RPMI8226 (cell line): ENCODE results near the gene DZIP3.
"Not testable (repeated sequence)": the region's sequence is repeated elsewhere in the genome, so short reads cannot be mapped to it uniquely, and the experiment has no call there.

Experiments
- DNase-seq: peaks from one replicate; pipeline ENCODE4 v3.0.0-alpha.2; 2015

Gene DZIP3

DNA sequence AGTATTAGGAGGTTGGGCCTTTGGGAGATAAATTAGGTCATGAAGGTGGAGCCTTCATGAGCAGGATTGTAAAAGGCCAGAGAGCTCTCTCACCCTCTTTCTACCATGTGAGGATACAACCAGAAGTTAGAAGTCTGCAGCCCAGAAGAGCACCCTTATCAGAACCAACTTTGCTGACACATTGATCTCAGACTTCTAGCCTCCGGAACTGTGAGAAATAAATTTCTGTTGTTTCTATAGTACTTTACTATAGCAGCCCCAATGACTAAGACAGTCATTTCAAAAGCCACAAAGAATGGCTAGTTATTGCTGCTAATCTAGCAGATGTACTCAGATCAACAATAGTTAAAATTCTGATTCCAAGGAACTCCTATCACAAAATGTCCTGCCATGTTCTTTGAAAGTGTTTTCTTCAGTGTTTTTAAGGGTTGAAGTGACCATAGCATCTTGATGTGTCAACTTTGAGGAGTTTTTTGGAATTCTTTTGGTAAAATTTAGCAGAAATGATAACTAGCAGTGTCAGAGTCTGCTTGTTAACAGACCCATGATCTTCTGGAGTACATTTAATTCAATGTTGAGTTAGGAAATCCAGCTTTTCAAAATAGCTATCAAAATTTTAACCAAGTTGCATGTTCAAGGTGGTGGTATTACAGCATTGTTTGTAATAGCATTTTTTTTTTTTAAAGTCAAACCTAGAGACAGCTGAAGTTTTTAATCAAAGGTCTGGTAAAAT, 10.3 kb downstream of the DZIP3 start:
- DNase-seq, result no peak

DNA sequence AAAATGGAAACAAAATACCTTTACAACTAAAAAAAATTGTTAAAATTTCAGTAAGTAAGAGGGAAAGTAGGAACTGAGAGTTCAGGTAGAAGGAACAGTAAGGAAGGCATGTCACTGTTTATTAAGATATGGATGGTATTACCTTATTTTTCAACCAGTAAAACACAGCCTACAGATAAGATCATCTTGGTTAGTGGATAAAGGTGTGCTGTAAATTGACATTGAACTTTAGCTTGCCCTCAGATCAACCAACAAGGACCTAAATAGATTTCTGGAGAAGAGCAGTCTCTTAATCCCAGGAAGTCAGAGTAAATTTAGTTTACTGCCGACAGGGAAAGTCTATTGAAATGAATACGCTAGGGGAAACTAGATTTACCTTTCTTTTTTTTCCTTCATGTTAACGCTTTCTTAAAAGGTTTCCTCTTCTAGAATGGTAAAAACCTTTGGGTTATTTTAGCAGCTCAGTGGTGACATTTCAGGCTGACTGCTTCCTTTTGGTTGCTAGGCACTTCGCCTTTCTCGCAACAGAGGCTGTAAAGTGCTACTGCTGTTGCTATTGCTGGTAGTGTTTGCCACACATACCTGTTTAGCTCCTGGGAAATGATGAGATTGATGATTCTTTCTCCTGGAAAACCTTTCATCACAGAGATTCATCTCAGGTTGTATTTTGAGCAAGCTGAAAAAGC, 12.9 kb downstream of the DZIP3 start:
- no peak for DNase-seq

DNA sequence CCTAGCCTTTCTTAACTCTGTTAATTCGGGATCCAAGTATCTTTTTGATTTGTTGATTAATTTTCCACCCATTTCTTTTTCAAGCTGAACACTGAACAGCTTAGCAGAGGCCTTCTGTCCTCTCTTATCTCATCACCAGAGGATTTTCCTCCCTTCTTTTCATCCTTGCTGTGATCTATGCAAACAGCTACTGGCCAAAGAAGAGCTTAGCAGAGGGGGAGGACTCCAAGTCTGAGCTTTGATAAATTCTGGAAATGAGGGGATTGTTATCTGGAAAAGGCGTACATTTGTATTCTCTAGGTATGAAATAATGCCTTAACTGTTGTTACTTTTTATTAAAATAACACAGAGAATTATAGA, 13.4 kb downstream of the DZIP3 start:
- DNase-seq, result no peak

DNA sequence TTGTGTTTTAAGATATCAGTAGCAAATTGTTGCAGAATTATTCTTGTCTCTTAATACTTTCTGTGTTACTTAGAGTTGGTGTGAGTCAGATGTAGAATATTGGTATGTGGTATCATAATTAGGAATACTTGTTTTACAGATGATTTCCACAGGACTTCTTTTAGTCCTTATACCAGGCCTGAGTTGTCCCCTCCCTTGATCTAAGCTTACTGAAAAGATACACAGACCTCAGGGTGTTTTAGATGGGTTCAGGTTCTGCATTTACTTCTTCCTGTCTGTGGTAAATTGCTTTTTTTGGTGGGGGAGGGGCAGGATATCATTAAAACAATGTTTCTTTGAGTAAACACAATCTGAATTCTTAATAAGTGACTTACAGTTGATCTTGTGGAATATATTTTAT, 14.2 kb downstream of the DZIP3 start:
- DNase-seq, result no peak

DNA sequence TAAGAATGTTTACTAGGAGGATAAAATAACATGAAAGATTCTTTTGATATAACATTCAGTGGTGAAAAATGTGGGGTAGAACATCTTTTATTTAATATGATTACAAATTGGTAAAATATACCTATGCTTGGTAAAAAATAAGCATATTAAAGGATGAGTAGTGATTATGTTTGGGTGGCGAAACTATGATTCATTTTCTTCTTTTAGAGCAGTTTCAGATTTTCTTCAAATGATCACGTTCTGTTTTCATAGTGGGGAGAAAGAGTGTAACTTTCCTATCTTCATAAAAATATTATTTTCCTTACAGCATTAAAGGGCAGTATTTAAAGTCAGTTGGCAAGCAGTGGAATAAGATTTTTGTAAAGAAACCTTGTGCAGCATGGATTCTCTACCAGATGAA, 15.5 kb downstream of the DZIP3 start:
- DNase-seq, result no peak

DNA sequence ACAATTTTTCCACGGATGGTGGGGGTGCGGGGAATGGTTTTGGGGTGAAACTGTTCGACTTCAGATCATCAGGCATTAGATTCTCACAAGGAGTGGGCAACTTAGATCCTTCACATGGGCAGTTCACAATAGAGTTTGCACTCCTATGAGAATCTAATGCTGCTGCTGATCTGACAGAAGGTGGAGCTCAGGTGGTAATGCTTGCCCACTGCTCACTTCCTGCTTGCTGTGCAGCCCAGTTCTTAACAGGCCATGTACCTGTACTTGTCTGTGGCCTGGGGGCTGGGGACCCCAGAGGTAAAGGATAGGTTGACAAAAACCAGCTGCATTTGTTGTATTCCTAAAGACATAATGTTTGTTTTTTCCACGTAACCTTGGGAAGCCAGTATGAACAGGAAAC, 16.0 kb downstream of the DZIP3 start:
- no peak for DNase-seq

DNA sequence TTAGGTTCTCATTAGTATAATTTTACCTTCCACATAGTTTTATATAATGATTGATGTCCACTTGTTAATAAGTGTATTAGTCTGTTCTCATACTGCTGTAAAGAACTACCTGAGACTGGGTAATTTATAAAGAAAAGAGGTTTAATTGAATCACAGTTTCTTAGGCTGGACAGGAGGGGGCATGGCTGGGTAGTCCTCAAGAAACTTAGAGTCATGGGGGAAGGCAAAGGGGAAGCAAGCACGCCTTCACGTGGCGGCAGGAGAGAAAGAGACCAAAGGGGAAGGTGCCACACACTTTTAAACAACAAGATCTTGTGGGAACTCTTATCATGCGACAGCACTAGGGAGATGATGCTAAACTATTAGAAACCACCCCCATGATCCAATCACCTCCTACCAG, 19.2 kb downstream of the DZIP3 start:
- DNase-seq, result no peak

DNA sequence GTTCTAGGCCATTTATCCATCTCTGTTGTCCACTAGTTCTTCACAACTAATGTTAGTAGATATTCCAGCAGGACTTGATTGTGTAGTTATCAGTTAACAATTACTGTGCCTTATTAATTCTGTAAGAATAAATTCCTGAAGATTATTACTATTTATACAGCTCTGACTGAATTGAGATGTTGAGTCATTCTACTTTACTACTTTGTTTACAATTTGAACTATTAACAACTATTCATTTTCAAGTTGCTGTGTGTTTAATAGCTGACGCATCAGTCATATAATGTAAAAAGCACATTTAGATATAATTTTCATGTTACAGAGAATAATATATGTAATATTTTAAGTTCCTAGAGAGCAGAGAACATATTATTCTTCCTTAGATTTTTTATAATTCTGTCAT, 21.1 kb downstream of the DZIP3 start:
- no peak for DNase-seq

DNA sequence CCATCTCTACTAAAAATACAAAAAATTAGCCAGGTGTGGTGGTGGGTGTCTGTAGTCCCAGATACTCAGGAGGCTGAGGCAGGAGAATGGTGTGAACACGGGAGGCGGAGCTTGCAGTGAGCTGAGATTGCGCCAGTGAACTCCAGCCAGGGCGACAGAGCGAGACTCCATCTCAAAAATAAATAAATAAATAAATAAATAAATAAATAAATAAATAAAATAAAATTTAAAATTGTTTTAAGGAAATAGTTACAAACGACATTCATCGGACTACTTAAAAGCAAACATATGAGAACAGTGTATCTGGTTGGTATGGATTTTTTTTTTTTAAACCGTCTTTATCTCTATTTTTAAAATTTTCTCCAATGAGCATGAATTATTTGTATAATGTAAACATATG, 26.6 kb downstream of the DZIP3 start:
- not testable (repeated sequence) for DNase-seq

DNA sequence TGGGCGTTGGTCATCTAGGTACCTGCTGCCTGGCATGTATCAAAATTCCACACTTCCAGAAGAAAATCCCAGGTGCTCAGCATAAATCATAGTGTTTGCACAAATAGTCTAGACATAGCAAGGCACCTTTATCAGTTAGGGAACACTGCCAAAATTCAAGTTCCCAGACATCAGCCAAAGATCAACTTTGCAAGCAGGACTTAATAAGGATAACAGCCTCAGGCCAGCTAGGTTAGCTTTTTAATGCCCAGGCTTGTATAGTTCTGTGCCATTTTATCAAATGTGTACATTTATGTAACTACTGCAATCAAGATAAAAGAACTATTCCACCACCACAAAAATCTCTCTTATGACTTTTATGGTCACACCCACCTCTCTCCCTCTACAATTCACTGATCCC, 30.7 kb downstream of the DZIP3 start:
- DNase-seq, result no peak

DNA sequence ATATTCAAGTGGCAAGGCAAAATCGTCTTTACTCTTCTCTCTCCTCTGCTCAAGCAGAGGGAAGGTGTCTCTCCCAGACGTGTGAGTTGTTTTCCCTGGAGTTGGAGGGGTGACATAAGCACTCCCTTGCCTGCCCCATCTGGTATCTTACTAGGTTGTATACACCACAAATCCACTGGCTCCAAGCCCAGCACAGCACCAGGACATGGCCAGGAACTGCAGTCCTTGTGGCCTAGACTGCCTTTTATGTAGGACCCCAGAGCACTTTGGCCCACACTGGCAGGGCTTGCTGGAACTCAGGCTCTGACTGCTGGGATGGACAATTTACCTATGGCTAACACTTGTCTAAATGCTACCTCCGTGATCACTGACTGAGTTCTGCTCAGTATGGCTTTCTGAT, 34.0 kb downstream of the DZIP3 start:
- no peak for DNase-seq

DNA sequence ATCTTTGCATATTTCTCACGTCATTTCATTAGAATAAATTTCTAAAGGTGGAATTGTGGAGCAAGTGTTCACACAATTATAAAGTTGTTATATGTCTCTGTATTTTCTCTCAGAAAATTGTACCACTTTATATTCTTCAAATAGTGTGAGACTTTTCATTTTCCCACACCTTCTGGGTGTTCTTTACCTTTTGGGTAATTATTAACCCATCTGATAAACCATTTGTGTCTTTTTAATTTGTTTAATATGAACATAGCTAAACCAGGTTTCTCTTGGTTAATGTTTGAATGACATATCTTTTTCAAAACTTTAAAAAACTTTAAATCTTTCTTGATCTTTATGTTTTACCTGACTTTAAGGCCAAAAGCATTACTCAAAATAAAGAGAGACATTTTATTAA, 40.5 kb downstream of the DZIP3 start:
- DNase-seq, result no peak

DNA sequence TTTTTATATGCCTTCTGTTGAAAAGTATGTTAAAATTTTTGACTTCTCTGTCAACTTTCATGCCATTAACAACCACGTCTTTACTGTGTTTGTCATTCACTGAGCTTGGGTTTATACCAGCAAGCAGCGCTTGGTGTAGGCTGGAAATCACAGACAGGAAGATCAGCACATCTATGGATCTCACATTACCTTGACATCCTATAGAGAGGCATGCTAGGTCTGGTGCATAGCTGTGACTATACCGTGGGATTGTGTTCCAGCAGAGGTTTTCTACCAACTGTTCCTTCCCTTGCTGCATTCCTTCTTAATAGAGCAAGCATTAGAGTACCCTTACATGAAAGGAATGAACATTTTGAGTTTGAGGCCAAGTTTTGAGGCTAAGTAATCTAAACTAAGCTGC, 53.0 kb downstream of the DZIP3 start:
- DNase-seq, result no peak

DNA sequence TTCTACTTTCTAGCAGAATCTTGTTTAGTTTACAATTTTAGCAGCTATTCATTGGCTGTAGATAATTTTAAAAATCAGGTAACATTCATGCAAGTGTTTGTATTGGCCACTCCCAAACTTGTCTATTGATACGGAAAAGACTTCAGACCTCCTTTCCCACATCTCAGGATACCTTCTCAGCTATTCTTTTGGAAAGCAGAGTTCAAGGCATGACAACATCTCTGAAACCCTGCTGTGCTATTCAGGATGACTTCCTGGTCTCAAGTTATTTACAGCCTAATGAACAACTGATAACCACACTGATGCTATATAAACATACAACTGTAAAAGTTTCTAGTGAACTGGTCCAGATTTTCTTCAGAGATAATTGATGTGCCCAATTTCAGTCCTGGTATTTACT, 55.8 kb downstream of the DZIP3 start:
- DNase-seq, result no peak

DNA sequence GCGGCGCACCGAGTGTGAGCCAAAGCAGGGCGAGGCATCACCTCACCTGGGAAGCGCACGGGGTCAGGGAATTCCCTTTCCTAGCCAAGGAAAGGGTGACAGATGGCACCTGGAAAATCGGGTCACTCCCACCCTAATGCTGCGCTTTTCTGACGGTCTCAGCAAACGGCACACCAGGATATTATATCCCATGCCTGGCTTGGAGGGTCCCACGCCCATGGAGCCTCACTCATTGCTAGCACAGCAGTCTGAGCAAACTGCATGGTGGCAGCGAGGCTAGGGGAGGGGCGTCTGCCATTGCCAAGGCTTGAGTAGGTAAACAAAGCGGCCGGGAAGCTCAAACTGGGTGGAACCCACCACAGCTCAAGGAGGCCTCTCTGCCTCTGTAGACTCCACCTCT, 66.1 kb downstream of the DZIP3 start:
- not testable (repeated sequence) for DNase-seq

DNA sequence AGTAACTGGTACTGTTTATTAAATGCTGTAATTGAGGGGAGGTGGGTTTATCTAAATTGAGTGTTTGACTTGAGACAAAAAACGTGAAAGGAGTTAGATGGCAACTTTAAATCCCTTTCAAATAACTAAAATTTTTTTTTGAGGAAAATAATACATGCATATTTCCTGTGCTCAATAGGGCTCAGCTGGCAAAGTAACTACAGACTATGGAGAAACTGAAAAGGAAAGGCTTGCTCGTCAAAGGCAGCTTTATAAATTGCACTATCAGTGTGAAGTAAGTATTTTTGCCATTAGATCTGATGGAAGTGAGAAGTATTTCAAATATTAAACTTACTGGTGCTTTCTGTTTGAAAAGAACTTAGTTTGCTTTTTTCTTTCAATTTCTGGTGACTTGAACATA, 72.2 kb downstream of the DZIP3 start:
- no peak for DNase-seq

DNA sequence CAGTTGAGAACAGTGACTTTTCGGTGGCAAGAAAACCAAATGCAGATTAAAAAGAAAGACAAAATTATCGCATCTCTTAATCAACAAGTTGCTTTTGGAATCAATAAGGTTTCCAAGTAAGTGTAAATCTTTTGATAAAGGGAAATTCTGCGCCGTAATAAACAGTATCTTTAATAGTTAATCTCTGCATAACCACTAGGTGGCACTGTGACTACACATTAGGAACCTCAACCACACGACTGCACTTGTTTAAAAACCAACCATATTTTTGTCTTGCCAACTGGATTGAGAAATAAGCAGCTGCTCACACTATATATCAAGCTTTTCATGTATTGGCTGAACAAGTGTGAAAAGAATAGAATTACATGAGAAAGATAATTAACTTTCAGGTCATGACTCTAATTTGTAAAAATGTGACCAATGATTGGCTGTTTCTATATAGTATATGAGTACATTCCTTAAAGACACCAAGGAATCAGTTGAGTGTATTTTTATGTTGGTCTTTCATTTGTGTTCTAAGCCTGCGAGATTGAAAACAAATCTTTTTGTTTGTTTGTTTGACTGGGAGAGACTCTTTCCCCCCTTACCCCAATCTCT, 72.7 kb downstream of the DZIP3 start:
- DNase-seq, result peak; percentile 70

DNA sequence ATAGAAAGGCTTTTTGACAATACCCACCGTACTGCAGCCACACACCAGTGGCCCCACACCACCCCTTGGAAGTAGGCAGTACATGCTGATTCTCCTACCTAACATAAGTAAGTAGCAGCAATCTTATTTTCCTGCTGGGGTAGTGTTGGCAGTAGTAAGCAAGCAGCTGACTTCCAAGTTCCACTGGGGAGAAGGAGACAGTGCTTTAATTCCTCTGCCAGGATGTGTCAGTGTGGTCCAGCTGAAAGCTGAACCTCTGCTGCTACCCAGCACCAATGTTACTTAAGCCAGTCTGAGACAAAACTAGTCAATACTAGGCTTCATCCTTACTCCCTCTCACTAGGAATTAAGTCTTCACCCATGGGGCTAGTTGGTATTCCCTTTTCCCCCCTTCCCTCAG, 74.7 kb downstream of the DZIP3 start:
- DNase-seq, result no peak

DNA sequence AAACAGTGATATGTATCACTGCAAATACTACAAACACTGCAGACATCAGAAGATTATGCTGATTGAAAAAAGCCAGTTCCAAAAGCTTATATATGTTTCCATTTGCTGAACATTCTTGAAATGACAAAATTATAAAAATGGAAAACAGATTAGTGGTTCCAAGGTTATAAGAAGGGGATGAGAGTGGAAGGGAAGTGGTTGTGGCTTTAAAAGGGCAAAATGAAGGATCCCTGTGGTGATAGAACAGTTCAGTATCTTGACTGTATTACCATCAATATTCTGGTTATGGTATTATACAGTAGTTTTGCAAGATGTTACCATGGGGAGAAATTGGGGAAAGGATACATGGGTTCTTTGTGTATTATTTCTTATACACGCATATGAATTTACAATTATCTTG, 77.8 kb downstream of the DZIP3 start:
- no peak for DNase-seq

DNA sequence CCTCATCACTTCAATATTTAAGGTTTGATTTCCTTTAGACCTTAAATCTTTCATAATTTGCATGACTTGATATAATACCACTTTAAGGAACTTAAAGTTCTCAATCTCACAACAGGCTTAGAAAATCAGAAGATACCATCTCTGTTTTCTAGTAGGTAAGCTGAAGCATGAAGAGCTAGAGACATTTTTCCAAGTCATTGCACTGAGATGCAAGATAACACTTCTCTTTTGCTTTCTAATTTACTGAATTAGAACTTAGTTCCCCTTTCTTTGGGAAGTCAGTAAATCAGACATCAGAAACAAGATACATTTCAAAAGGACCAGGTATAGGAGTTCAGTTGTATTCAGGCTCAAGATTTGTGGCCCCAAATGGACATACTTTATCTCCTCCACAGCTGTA, 79.7 kb downstream of the DZIP3 start:
- DNase-seq, result no peak

DNA sequence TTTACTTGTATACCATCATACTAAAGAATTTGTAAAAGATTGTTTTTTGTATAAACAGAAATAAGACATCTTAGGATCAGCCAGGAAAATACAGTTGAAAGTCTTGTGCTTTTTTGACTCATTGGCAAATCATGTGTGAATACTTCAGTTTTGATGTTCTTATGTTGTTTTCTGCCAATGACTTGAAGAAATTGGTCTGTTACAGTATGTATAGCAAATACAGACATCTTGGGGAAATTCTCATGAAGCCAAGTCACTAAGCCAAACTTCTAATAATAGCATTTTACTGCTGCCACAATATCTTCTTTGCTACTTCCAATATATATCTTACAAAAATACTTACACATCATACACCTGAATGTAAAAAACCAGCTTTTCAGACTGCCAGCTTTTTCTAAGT, 83.2 kb downstream of the DZIP3 start:
- DNase-seq, result no peak

DNA sequence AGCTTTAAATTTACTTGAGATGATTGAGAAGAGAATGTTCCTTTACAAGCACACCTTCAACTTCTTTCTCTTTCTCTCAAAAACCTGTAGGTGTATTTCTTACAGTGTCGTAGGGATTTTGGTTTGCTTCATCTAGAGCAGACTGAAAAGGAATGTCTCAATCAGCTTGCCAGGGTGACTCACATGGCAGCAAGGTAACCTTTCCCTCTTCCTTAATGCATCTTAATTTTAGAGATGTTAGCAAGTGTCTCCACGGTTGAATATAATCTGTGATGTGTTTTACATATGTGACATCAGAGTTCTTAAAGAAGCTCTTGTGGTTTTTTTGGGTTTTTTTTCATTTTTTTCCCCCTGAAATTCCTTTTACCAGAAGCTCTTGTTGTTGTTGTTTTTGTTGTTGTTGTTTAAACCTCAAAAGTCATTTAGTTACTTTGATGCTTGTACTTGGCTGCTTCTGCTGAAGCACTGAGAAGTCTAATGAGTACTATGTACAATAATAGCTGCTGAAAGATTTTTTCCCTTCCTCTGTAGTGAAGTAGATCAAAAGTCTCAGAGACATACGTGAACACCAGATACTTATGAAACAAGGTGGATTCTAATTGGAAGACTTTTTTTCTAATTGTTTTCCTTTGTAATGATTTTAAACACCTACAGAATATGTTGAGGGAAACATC, 84.6 kb downstream of the DZIP3 start:
- DNase-seq, result no peak

DNA sequence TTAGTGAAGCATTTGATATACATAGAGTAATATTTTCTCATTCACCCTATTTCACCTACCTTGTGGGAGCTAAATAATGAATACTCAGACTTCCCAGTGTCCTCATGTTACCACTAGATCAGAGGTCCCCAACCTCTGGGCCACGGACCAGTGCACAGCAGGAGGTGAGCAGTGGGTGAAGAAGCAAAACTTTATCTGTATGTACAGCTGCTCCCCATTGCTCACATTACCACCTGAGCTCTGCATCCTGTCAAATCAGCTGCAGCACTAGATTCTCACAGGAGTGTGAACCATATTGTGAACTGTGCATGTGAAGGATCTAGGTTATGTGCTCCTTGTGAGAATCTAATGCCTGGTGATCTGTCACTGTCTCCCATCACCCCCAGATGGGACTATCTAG, 88.3 kb downstream of the DZIP3 start:
- no peak for DNase-seq

DNA sequence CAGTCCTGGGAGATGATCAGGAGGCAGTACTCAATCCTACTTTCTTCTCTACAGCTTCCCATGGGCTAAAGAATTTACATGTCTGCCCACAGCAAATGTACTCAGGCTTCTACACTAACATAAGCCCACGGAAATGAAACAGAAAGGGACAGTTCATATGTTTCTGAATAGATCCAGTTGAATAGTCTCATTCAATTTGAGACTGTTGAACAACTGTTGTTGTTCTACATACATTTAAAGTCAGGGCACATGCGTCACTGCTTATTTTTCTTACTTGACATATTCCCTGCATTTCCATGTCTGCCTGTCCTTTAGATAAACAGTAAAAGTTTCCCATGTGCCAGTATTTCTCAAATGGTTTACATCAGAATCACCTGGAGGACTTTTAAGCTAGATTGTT, 102.8 kb downstream of the DZIP3 start:
- DNase-seq, result not testable (repeated sequence)
